H1 (cell line): ENCODE measurements around the gene PLPPR4. TPM values are rescaled to one million over a fixed set of nuclear protein-coding genes. Genes with fewer than 3 reads are reported as not detected.

Source experiments
- FOSL1 ChIP-seq: IDR thresholded peaks from 2 replicates; pipeline ENCODE4 v1.6.1; 2011; ENCODE audit warnings: mild to moderate bottlenecking, low read depth, low read length, moderate library complexity; ENCODE audit not compliant: insufficient read depth
- polyA plus RNA-seq, 7 experiments: library from polyadenylated mRNA; depleted of rRNA in 3 of 7; stranded (reverse) in 5 of 7; unstranded in 2 of 7; fragments of >200 nt in 5 of 7; fragments of 200-250 nt in 2 of 7; gene quantifications; 1 replicate in 5 of 7; 2 replicates in 1 of 7; 4 replicates in 1 of 7; pipeline versions ENCODE4 v1.2.1 to v1.2.3, GENCODE V29; 2011 to 2013; ENCODE audit warnings: missing spikeins in 2 of 7, mixed read lengths in 2 of 7
- total RNA-seq: library from RNA; stranded (reverse); fragmentation: NEBNext Ultra II Directional; extraction: Animal tissue kit (Norgen Biotek cat#: 25700); gene quantifications from 2 replicates; pipeline ENCODE4 v1.2.1, GENCODE V29; 2021

Gene PLPPR4
- total and polyA plus RNA-seq, 2 of the 8 experiments (the other 6 are each of a cell fraction or from before 2014, with no cell fraction given): 0.74 to 2.2 TPM

DNA sequence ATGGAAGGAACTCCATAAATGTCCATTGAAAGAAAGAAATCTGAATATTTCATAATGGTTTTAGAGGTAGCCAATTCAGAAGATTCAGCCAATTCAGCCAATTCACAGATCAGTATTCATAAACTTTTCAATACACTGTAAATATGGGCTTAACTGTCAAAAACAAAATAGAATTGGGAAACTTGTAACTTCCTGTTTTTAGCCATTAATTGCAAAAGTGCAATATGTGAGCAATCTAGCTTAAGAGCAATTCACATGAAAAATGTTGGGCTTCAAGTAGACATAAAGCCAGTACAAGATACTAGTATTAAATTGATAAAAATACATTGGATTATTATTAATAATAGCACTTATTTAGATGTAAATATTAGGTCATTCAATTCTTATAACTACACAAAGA, 27.5 kb upstream of the PLPPR4 start (continued):
- TF ChIP-seq FOSL1: no peak
